SK-N-MC (cell line): ENCODE data around the gene AKAP13.

ENCODE experiments used
- EZH2 ChIP-seq: fragments of 200-600 bp; sonication (generic); IDR thresholded peaks from one replicate; pipeline ENCODE4 v1.6.1; 2017; ENCODE audit warnings: antibody characterized with exemption
- FOXP2 ChIP-seq: optimal IDR thresholded peaks from 2 replicates; pipeline ENCODE3; 2011; ENCODE audit warnings: mild to moderate bottlenecking, moderate library complexity; ENCODE audit not compliant: insufficient read depth; ENCODE audit errors: extremely low read length, control extremely low read depth
- POLR2AphosphoS5 ChIP-seq: IDR thresholded peaks from 2 replicates; pipeline ENCODE4 v1.6.1; 2012; ENCODE audit warnings: mild to moderate bottlenecking, low read depth, low read length, borderline replicate concordance

DNA sequence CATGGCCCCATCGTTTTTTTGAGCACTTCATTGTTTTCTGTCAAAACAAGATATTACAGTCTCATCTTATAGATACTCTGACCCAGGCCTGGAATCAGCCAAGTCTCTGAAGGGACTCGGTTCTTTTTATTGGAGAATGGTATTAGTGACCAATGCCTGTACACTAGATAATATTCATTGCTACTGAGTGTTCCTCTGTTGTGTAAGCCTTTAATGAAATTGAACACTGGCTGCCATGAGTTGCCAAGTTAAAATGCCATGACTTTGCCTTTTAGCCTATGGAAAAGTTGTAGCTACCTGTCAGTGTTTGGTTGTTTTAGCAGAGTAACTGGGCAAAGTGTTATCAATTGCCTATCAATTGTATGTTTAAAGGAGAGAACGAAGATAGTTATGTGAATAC lies 134.0 kb downstream of the AKAP13 start:
- TF ChIP-seq EZH2, result no peak
- TF ChIP-seq POLR2AphosphoS5, result no peak
- no peak for TF ChIP-seq FOXP2
